ENCODE measurements around the gene SETD9. TPM values are rescaled to one million over a fixed set of nuclear protein-coding genes. Genes with fewer than 3 reads are reported as not detected.

The SETD9 gene
- total and polyA plus RNA-seq, 2 of the 13 experiments (the other 11 are each of a cell fraction or from before 2014, with no cell fraction given), result 4.8 to 17.8 TPM

- no TSS peak for BruUV-seq (replicated peaks)
- peak overlapping the region; percentile 72 for H3K27ac ChIP-seq (ENCODE audit: extremely low read length, insufficient read depth, low read length)
- intact Hi-C loops (cut with micrococcal nuclease; ENCODE audit: unreplicated experiment), result loop anchor here (2.0 to 5.0 kb wide), 2 partner anchors 39 to 131 kb away; no protein-coding TSS in a partner anchor
- no peak for FAIRE-seq
- 0 out of 2 replicates have a peak, but pooled peaks cover 7% of the 10 kb centered on the region for H4K20me1 ChIP-seq (ENCODE audit: insufficient read depth, low read length)
- no peaks in the 10 kb centered on the region for H3K9me3 ChIP-seq (ENCODE audit: low read length)
- H3K9ac ChIP-seq (ENCODE audit: insufficient read depth, low read depth, low read length), result peak overlapping the region; percentile 83
- H3K36me3 ChIP-seq (replicated peaks in 1 of 2; ENCODE audit: control insufficient read depth in 1 of 2, insufficient read depth in 2 of 2, low read length in 2 of 2), result 0 out of 5 replicates have a peak, but pooled peaks cover 0 to 5% of the 10 kb centered on the region in 2 experiments
- no peaks in the 10 kb centered on the region; a peak in 1 of 5 replicates for H3K27me3 ChIP-seq (ENCODE audit: control insufficient read depth in 1 of 2, insufficient read depth in 2 of 2, low read length in 2 of 2)
- in situ Hi-C loops (cut with HindIII; ENCODE audit: extremely low pct_ligation_motif_present, low pct_unique_long_range_greater_than_20kb), result loop anchor here (25.0 kb wide), 1 partner anchor 186 kb away; no protein-coding TSS in a partner anchor
- H3K79me2 ChIP-seq (ENCODE audit: insufficient read depth, low read length), result peaks cover 23% of the 10 kb centered on the region
- WGBS (ENCODE audit: low lambda C conversion rate), result 3% methylated on average over 6 of the region's 85 CpGs
- H3K4me1 ChIP-seq (ENCODE audit: insufficient read depth, low read length), result peaks cover 31% of the 10 kb centered on the region
- peak overlapping the region; percentile 89 for H3K4me2 ChIP-seq (ENCODE audit: low read depth, low read length)
- DNase-seq (ENCODE audit: low spot score), result no peak
- H3K4me3 ChIP-seq (replicated peaks in 1 of 3; ENCODE audit: insufficient read depth in 1 of 3, low read depth in 2 of 3, low read length in 3 of 3), result peak overlapping the region; percentile 90 to 95 (median 91)
- ChIA-PET POLR2A (interaction anchor here (0.9 to 2.8 kb wide), 7 partner anchors 11 to 222 kb away, joined by 3 to 25 read pairs (median 6); partner anchors contain the start of genes GPBP1 and SETD9), CTCF (ENCODE audit: low intra/inter-chr PET ratio, low total read pairs) (no interaction called here)
- peak; percentile 78 for ATAC-seq
- no peak overlapping the region for H2AFZ ChIP-seq (ENCODE audit: low read length)
- TF ChIP-seq ZNF383 (CRISPR knock-in tag; IDR thresholded peaks at IDR 0.05; ENCODE audit: borderline replicate concordance) (no peak), ZNF232 (CRISPR knock-in tag; IDR thresholded peaks at IDR 0.05; ENCODE audit: borderline replicate concordance) (no peak), NR3C1 (CRISPR knock-in tag; IDR thresholded peaks at IDR 0.05) (no peak), ZNF691 (CRISPR knock-in tag; IDR thresholded peaks at IDR 0.05; ENCODE audit: borderline replicate concordance, low read depth) (no peak), CTCF (CRISPR knock-in tag; IDR thresholded peaks at IDR 0.05) (peak; percentile 24; the same call in 1 of the 2 replicates), ZNF18 (CRISPR knock-in tag; IDR thresholded peaks at IDR 0.05; ENCODE audit: insufficient replicate concordance) (no peak), ZNF841 (CRISPR knock-in tag; IDR thresholded peaks at IDR 0.05; ENCODE audit: borderline replicate concordance) (no peak), ZNF678 (CRISPR knock-in tag; IDR thresholded peaks at IDR 0.05) (no peak), ZNF737 (CRISPR knock-in tag; IDR thresholded peaks at IDR 0.05; ENCODE audit: borderline replicate concordance) (no peak), HDAC1 (CRISPR knock-in tag; IDR thresholded peaks at IDR 0.05) (no peak; the same call in 1 of the 2 replicates), ZNF7 (CRISPR knock-in tag; IDR thresholded peaks at IDR 0.05) (no peak), ZNF362 (CRISPR knock-in tag; IDR thresholded peaks at IDR 0.05; ENCODE audit: borderline replicate concordance) (no peak), NCOA5 (CRISPR knock-in tag; IDR thresholded peaks at IDR 0.05) (no peak), HMGXB4 (CRISPR knock-in tag; IDR thresholded peaks at IDR 0.05; ENCODE audit: borderline replicate concordance in 1 of 2, low read depth in 1 of 2) (peak in 1 of 2 experiments; percentile 60; a peak in 1 of 4 replicates)
These were observed 41.9 kb downstream of the SETD9 start for GRCh38 chr5:56951126-56951945.

All from HepG2 (cell line).